ENCODE data around the gene RMND5B.

GRCh38 chr5:178125253-178125906 lies 5.4 kb upstream of the RMND5B start:
- TF ChIP-seq CEBPB (IDR thresholded peaks at IDR 0.05; ENCODE audit: low read depth) (no peak), RAD21 (IDR thresholded peaks at IDR 0.05; ENCODE audit: low read depth) (no peak), JUND (IDR thresholded peaks at IDR 0.05) (no peak), POLR2AphosphoS5 (IDR thresholded peaks at IDR 0.05; ENCODE audit: low read depth, low read length) (no peak), CTCF (IDR thresholded peaks at IDR 0.05 in 2 of 3, conservative IDR thresholded peaks at IDR 0.05 in 1 of 3; ENCODE audit: borderline replicate concordance in 1 of 3, insufficient read depth in 1 of 3, low read depth in 2 of 3, low read length in 2 of 3) (no peak), POLR2A (IDR thresholded peaks at IDR 0.05; ENCODE audit: borderline replicate concordance, extremely low read depth, insufficient read depth, insufficient read length) (no peak), ZNF274 (IDR thresholded peaks at IDR 0.05; ENCODE audit: low read depth, low read length) (no peak)

Measured in HCT116 (cell line).